Activated CD4-positive, alpha-beta T cell treated with anti-CD3 and anti-CD28 coated beads, Interleukin-2, amount 10 ng/mL, durations not matched to agents 24 days and 14 days (primary cell): ENCODE measurements around the gene RAB3D. TPM values are rescaled to one million over a fixed set of nuclear protein-coding genes. Genes with fewer than 3 reads are reported as not detected.
A peak's percentile ranks its signal among the peaks of the same experiment; 100 is the strongest.
"Not testable (repeated sequence)": the region's sequence is repeated elsewhere in the genome, so short reads cannot be mapped to it uniquely, and the experiment has no call there.

Source experiments
- DNase-seq: peaks from one replicate; pipeline ENCODE4 v3.0.0; 2022
- H3K27ac Mint-ChIP-seq: one replicate; pipeline ENCODE4 v1.8.0; 2022; ENCODE audit warnings: mild to moderate bottlenecking, mixed read lengths
- H3K27me3 Mint-ChIP-seq: one replicate; pipeline ENCODE4 v1.8.0; 2022; ENCODE audit warnings: mixed read lengths
- H3K36me3 Mint-ChIP-seq: one replicate; pipeline ENCODE4 v1.8.0; 2022; ENCODE audit warnings: low read depth, mild to moderate bottlenecking, mixed read lengths
- H3K4me1 Mint-ChIP-seq: one replicate; pipeline ENCODE4 v1.8.0; 2021; ENCODE audit warnings: mixed read lengths
- H3K4me3 Mint-ChIP-seq: one replicate; pipeline ENCODE4 v1.8.0; 2022; ENCODE audit warnings: mild to moderate bottlenecking, moderate library complexity, mixed read lengths
- H3K9me3 Mint-ChIP-seq: one replicate; pipeline ENCODE4 v1.8.0; 2021; ENCODE audit warnings: mixed read lengths
- intact Hi-C: fragments of 100-400 bp; cut with micrococcal nuclease; formaldehyde crosslinking; loops from one replicate; pipeline ENCODE4 v1.15.1; 2023
- total RNA-seq: library from RNA; stranded (reverse); gene quantifications from 2 replicates; pipeline ENCODE4 v1.2.3, GENCODE V29; 2022

The RAB3D gene, protein sequence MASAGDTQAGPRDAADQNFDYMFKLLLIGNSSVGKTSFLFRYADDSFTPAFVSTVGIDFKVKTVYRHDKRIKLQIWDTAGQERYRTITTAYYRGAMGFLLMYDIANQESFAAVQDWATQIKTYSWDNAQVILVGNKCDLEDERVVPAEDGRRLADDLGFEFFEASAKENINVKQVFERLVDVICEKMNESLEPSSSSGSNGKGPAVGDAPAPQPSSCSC
- total RNA-seq: 5.7 and 6.8 TPM in 2 replicates

DNA sequence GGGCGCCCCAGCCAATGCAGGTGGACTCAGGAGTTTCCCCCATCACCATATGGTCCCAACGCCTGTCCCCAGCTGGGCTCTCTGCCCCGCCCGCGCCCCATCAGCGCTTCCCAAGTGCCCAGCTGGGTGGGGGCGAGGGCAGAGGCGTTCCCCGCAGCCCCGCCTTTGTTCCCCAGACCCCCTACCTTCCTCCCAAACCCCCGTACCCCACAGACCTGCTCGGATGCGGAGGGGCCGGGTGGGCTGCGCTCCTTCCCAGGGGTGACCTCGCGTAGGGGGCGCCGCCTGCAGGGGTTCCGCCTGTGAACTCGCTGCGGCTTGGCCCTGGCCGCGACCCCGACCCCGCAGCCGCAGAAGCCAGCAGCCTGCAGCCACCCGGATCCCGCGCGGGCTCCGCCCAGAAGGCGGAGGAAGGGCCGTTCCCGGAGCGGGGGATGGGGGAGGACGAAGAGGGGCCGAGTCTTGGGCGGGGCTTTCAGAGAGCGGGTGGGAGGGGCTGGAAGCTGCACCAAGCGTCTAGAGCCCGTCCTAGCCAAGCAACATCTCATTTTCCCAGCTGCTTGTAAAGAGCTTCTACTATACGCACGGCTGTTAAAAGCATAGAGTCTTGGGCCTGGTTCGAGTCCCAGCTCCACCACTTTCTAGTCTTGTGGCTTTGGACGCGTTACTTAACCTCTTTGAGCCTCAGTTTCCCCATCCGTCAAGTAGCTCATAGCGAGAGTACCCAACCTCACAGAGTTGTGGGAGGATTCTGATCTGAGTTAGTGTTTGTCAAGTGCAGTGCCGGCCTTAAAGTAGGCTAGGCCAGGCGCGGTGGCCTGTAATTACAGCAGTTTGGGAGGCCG, at the start of gene RAB3D:
TSS of gene RAB3D (minus strand) at position 404 of the 845 bp plus-strand sequence. CDS start 2,258 bp downstream, outside the sequence.
- DNase-seq: peak; percentile 94
- Mint-ChIP-seq H3K4me3 (peak within 1 kb of the TSS; percentile 81), H3K27ac (no peak within 1 kb of the TSS), H3K9me3 (no peaks in the 10 kb centered on the region), H3K36me3 (peaks cover 18% of the 10 kb centered on the region), H3K4me1 (peaks cover 20% of the 10 kb centered on the region), H3K27me3 (no peaks in the 10 kb centered on the region)
- intact Hi-C loops: no loop called here

DNA sequence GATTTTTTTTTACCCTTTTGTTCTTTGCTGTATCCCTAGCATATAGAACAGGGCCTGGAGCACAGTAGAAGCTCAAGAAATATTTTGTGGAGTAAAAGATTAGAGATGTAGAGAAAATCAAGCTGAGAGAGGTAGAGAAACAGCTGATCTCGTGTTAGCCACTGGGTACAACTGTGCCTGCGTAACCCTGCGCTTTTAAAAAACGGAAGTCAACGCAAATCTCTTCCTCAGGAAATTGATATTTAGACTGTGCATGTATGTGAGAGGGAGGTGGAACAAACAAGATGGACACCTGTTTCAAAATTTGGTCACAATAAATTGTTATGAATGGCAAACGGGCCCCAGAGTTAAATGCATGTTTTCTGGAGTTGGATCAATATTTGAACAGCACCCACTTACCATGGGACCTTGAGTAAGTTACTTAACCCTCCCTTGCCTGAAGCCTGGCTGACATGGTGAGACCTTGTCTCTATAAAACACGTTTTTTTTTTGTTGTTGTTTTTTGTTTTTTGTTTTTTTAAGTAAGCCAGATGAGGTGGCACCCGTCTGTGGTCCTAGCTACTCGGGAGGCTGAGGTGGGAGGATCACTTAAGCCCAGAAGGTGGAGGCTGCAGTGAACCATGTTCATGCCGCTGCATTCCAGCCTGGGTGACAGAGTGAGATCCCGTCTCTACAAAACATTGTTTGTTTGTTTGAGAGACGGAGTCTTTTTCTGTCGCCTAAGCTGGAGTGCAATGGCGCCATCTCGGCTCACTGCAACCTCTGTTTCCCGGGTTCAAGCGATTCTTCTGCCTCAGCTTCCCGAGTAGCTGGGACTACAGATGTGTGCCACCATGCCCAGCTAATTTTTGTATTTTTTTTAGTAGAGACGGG, 47.9 kb upstream of the RAB3D start:
- Mint-ChIP-seq H3K9me3 (no peaks in the 10 kb centered on the region), H3K4me1 (peaks cover 9% of the 10 kb centered on the region), H3K27ac (no peak overlapping the region), H3K36me3 (no peaks in the 10 kb centered on the region), H3K4me3 (no peak overlapping the region), H3K27me3 (peaks cover 14% of the 10 kb centered on the region)
- DNase-seq: no peak
- intact Hi-C loops: no loop called here

DNA sequence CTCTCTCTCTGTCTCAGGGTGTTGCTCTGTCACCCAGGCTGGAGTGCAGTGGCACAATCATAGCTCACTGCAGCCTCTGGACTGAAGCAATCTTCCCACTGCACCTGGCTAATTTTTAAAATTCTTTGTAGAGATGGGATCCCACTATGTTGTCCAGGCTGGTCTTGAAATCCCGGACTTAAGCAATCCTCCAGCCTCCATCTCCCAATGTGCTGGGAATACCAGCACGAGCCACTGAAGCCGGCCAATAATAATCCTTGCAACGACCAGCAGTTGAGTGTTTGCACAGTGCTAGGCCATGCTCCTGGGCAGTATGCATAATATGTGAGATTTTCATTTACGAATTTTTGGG, 45.3 kb upstream of the RAB3D start:
- Mint-ChIP-seq H3K36me3 (peaks cover 5% of the 10 kb centered on the region), H3K4me1 (peaks cover 26% of the 10 kb centered on the region), H3K9me3 (no peaks in the 10 kb centered on the region), H3K27ac (no peak overlapping the region), H3K4me3 (peak overlapping the region; percentile 12), H3K27me3 (peaks cover 14% of the 10 kb centered on the region)
- DNase-seq: no peak
- intact Hi-C loops: loop anchor here (5.0 kb wide), 2 partner anchors 92 to 287 kb away; no protein-coding TSS in a partner anchor

DNA sequence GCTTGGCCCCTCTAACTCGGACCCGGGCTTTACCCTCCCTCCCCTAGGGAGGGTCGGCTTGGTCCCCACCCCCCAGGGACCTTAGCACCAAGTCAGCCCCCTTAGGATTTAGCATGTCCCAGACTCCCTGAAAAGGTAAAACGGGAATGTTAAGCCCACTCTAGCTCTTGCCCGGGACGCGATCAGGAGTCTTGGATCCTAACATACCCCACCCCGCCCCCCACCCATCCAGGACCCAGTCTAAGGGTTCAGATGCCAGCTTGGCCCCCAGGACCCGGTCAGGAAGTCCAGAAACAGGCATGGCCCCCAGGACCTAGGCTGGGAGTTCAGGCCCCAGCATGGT, 44.2 kb upstream of the RAB3D start:
- H3K27ac Mint-ChIP-seq: no peak overlapping the region
- no peaks in the 10 kb centered on the region for H3K9me3 Mint-ChIP-seq
- intact Hi-C loops: loop anchor here (2.0 to 5.0 kb wide), 3 partner anchors 37 to 286 kb away; no protein-coding TSS in a partner anchor
- H3K36me3 Mint-ChIP-seq: peaks cover 5% of the 10 kb centered on the region
- peaks cover 14% of the 10 kb centered on the region for H3K27me3 Mint-ChIP-seq
- no peak for DNase-seq
- H3K4me1 Mint-ChIP-seq: peaks cover 27% of the 10 kb centered on the region
- H3K4me3 Mint-ChIP-seq: no peak overlapping the region

DNA sequence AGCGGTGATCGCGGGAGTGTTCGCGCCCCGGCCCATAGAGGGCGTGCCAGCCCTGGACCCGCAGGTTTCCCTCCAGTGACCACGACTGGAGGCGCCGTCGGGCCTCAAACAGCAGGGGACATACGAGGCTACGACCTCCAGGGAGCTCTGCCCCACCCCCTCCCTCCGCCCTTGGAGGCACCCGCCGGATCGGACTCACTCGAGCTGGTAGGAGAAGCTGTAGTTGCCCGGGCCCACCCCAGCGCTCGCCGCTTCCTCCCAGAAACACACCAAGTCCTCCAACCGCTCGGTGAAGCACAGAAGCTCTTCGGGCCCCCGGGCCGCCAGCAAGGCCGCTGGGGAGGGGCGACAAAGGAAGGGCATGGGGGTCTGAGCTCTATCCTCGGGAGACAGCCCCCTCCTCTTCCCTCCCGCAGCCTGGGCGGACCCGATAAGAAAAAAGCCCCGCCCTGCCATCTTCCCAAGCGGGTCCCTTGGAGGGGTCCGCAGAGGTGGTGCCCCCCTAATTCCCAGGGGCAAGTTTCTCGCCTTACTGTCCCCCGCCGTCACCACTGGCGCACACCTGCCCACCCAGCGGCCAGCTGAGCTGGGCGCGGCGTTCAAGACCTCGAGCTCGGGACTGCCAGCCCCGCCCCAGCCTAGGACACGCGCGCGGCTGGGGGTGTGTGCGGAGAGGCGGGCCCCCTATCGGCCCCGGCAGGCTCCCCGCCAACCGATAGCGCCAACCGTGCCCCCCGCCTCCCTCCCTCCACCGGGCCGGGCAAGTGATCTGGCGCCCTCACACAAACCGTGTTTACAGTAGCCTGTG, 43.6 kb upstream of the RAB3D start:
- intact Hi-C loops: loop anchor here (2.0 to 5.0 kb wide), 3 partner anchors 38 to 286 kb away; no protein-coding TSS in a partner anchor
- peak overlapping the region; percentile 78 for H3K27ac Mint-ChIP-seq
- peaks cover 14% of the 10 kb centered on the region for H3K27me3 Mint-ChIP-seq
- peak overlapping the region; percentile 87 for H3K4me3 Mint-ChIP-seq
- no peaks in the 10 kb centered on the region for H3K9me3 Mint-ChIP-seq
- H3K36me3 Mint-ChIP-seq: peaks cover 5% of the 10 kb centered on the region
- peaks cover 32% of the 10 kb centered on the region for H3K4me1 Mint-ChIP-seq
- DNase-seq: peak; percentile 85

DNA sequence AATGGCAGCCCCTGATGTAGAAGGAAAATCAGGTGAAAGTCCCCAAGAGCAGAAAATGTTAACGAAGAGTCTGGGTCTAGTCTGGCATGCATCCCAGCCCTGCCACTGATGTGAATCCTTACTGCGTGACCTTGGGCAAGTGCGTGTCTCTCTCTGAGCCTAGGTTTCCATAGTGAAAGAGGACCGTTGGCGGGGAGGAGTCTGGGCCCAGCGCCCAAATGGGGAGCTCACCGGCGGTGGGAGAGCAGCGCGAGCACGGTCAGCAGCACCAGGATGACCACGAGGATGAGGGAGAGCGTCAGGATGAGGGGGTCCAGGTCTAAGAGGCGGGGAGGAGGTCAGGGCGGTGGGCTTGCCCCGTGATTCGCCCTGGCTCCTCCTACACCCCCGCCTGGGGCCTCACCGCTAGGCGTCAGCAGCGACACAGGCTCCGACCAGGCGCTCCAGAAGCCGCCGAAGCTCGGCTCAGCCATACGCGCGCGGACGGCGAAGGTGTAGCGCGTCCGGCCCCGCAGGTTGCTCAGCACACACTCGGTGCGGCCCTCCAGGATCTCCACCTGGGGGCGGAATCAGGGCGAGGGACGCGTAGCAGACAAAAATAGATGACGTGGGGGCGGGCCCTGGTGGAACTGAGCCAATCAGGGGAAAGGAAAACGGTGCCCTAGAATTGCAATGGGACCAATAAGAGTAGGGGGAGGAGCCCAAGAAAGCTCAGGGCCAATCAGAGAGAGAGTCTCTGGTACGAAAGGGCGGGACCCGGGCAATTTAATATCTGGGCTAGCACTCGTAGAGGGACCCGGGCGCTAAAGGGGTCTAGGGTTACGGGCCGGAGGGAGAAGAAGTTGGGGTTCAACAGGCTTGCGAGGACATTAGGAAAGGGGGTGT, 41.4 kb upstream of the RAB3D start:
- Mint-ChIP-seq H3K4me3 (peak overlapping the region; percentile 87), H3K27ac (peak overlapping the region; percentile 99), H3K27me3 (peaks cover 14% of the 10 kb centered on the region), H3K9me3 (no peaks in the 10 kb centered on the region), H3K4me1 (peaks cover 42% of the 10 kb centered on the region), H3K36me3 (peaks cover 14% of the 10 kb centered on the region)
- intact Hi-C loops: loop anchor here (1.0 to 5.0 kb wide), 5 partner anchors 54 to 284 kb away; partner anchors contain the start of genes ODAD3, PRKCSH and SPC24
- peak; percentile 99 for DNase-seq

GRCh38 chr19:11379857-11380350, 40.4 kb upstream of the RAB3D start:
- Mint-ChIP-seq H3K4me1 (peaks cover 45% of the 10 kb centered on the region), H3K27me3 (peaks cover 11% of the 10 kb centered on the region), H3K36me3 (peaks cover 14% of the 10 kb centered on the region), H3K9me3 (no peaks in the 10 kb centered on the region), H3K4me3 (peak overlapping the region; percentile 87), H3K27ac (peak overlapping the region; percentile 99)
- no peak for DNase-seq
- intact Hi-C loops: loop anchor here (5.0 kb wide), 2 partner anchors 88 to 283 kb away; no protein-coding TSS in a partner anchor

- DNase-seq, H3K27ac Mint-ChIP-seq, H3K9me3 Mint-ChIP-seq, H3K27me3 Mint-ChIP-seq, H3K4me3 Mint-ChIP-seq, intact Hi-C loops: not testable (repeated sequence)
- Mint-ChIP-seq H3K36me3 (peaks cover 14% of the 10 kb centered on the region), H3K4me1 (peaks cover 45% of the 10 kb centered on the region)
These were observed 39.9 kb upstream of the RAB3D start for GRCh38 chr19:11379269-11379845.

GRCh38 chr19:11378319-11379189, 39.1 kb upstream of the RAB3D start:
- Mint-ChIP-seq H3K36me3 (peaks cover 14% of the 10 kb centered on the region), H3K4me3 (no peak overlapping the region), H3K9me3 (no peaks in the 10 kb centered on the region), H3K27ac (peak overlapping the region; percentile 74), H3K27me3 (peaks cover 6% of the 10 kb centered on the region), H3K4me1 (peaks cover 45% of the 10 kb centered on the region)
- DNase-seq: peak; percentile 71
- intact Hi-C loops: no loop called here

GRCh38 chr19:11377756-11378155, 38.3 kb upstream of the RAB3D start:
- peaks cover 2% of the 10 kb centered on the region for H3K27me3 Mint-ChIP-seq
- H3K4me1 Mint-ChIP-seq: peaks cover 45% of the 10 kb centered on the region
- peaks cover 14% of the 10 kb centered on the region for H3K36me3 Mint-ChIP-seq
- intact Hi-C loops: no loop called here
- H3K9me3 Mint-ChIP-seq: no peaks in the 10 kb centered on the region
- H3K27ac Mint-ChIP-seq: no peak overlapping the region
- no peak overlapping the region for H3K4me3 Mint-ChIP-seq
- no peak for DNase-seq

DNA sequence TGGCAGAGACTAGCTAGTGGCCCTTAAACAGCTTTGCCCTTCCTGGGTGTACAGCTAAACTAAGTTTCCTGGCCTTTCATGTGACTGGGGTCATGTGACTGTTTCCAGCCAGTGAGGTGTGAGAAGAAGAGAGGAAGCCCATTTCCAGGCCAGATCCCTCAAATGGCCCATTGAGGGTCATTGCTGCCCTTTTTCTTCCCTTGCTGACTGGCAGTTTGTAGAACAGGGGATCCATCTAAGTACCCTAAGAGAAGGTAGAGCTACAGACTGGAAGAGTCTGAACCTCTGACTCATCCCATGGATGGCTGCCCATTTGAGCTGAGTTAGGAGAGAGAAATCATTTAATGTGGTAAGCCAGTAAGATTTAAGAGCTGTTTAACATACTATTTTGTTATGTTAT, 37.8 kb upstream of the RAB3D start:
- Mint-ChIP-seq H3K27me3 (no peaks in the 10 kb centered on the region), H3K4me3 (no peak overlapping the region), H3K27ac (peak overlapping the region; percentile 85), H3K36me3 (peaks cover 14% of the 10 kb centered on the region), H3K9me3 (no peaks in the 10 kb centered on the region), H3K4me1 (peaks cover 43% of the 10 kb centered on the region)
- intact Hi-C loops: no loop called here
- peak; percentile 80 for DNase-seq
